Stimulated activated CD4-positive, alpha-beta T cell treated with anti-CD3 and anti-CD28 coated beads, Interleukin-15, amount 100 ng/mL, for 1 hour (primary cell): ENCODE data around the gene PRR7.
"Not testable (repeated sequence)": the region's sequence is repeated elsewhere in the genome, so short reads cannot be mapped to it uniquely, and the experiment has no call there.

Experiments
- DNase-seq, 2 donors: peaks; one replicate each; pipeline ENCODE4 v3.0.0-alpha.2; 2020; ENCODE audit warnings: low read depth in 1 of 2, low spot score in 1 of 2

The PRR7 gene, protein sequence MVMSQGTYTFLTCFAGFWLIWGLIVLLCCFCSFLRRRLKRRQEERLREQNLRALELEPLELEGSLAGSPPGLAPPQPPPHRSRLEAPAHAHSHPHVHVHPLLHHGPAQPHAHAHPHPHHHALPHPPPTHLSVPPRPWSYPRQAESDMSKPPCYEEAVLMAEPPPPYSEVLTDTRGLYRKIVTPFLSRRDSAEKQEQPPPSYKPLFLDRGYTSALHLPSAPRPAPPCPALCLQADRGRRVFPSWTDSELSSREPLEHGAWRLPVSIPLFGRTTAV

GRCh38 chr5:177446200-177447065 lies at the start of gene PRR7:
PRR7 (plus strand) TSS chr5:177446814; CDS start chr5:177455068, 8,254 bp downstream.
- DNase-seq, result peak; percentile 50 to 67

DNA sequence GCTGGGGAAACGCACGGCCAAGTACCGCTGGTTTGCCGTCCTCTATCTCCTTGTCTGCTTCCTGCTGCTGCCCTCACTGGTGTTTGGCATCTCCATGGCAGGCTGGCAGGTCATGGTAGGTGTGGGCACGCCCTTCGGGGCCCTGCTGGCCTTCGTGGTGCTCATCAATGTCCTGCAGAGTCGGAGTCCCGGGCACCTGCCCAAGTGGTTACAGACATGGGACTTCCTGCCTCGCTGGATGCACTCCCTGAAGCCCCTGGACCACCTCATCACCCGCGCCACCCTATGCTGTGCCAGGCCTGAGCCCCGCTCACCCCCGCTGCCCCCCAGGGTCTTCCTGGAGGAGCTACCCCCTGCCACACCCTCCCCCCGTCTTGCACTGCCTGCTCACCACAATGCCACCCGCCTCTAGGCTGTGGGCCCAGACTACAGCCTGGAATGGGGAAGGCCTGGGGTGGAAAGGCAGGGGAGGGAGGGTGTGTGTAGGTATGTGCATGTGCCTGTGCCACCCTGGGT lies 48.7 kb upstream of the PRR7 start:
- DNase-seq, result no peak

GRCh38 chr5:177399997-177400868 lies 46.4 kb upstream of the PRR7 start, which contains the start of gene PFN3:
PFN3 (minus strand) TSS chr5:177400661; CDS start chr5:177400576, 85 bp downstream.
- DNase-seq, result no peak

DNA sequence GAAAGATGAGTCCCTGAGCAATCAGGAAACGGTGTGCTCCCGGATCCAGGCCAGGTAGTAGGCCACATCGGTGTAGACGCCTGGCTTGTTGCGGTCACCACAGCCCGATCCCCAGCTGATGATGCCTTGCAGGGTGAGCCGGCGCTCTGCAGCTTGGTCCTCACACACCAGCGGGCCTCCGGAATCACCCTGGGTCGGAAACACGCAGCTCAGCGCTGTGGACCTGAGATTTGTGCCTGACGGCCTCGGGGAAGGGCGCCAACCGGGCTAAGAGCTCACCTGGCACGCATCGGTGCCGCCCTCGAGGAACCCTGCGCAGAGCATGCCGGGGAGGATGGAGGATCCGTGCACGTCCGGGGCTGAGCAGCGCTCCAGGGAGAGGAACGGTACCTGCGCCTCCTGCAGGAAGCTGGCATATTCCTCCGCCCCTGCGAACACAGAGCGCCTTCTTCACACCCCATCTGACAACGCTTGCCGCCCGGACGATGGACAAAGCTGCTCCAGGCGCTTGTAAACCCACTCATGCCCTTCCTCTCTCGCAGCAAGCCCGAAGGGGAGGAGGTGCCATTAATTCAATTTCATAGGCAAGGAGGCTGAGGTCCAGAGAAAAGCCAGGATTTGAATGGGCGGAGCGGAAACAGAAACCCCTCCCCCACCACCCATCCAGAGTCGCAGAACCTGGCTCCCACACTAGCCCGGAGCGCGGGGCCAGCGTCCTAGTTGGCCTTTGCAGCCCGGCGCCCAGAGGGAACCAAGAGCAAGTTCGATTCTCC lies 44.2 kb upstream of the PRR7 start:
- DNase-seq, result peak; percentile 48 to 52

- DNase-seq, result peak in 1 of 2 donors; percentile 30
Observed at GRCh38 chr5:177403102-177403791, 43.4 kb upstream of the PRR7 start.

DNA sequence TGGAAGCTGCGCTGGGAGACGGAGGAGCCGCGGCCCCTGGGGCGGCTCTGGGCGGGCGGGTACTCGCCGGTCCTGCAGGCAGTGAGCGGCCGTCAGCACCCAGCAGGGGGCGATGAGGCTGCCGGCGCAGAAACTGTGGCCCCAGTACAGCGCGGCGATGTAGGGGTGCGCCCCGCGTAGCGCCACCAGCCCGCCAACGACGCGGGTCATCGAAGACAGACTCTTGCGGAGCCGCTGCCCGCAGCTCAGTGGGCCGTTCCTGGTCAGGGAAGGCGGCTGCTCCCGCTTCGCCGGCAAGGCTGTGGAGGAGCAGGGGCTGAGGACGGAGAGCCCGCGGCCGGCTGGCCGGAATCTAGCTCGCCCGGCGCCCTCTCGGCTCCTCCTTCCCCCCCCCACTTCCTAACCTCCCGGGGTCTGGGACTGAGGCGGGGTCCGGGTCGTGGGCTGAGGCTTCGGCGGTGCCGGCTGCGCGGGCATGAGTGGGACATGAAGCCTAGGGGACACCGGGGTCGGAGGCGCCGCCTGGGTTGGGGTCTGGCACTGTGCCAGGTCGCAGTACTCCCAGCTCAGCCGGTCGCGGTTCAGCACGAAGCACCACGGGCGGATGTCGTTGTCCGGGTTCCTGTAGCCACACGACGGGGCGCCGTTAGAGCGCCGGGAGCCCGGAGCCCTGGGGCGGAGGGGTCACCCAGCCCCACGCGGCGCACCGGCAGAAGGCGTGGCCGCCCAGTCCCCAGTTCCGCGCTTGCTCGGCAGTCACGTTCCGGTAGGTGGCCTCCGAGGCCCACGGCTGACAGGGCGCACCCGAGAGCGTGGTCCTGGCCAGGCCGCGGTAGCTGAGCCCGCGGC lies 42.6 kb upstream of the PRR7 start:
- DNase-seq, result peak; percentile 75 to 77

DNA sequence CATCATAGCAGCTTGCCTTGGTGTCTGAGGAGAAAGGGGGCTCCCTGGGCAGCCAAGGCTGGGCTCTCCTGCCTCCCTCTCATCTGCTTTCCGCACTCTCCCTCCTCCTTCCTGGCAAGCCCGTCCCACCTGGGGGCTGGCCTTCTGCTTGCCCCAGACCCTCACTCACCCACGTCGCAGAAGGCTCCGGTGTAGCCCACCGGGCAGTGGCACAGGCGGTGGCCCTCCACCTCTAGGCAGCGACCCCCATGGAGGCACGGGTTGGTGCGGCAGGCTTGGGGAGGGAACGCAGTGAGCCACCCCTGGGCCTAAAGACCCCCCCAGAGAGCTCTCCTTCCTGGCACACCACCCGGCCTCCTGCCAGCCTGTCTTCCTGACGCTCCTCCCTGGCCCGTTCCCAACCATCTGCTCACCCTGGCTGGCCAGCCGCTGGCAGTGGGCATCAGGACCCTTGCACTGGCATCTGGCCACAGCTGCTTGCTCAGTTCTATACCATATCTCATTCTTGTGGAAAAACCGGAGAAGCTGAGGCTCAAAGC lies 41.9 kb upstream of the PRR7 start:
- no peak for DNase-seq

- DNase-seq, result no peak
Observed at GRCh38 chr5:177405312-177405711, 41.3 kb upstream of the PRR7 start.

GRCh38 chr5:177405805-177406204 lies 40.8 kb upstream of the PRR7 start:
- no peak for DNase-seq

GRCh38 chr5:177409043-177409801 lies 37.4 kb upstream of the PRR7 start, which contains the start of gene F12:
F12 (minus strand) TSS chr5:177409564; CDS start chr5:177409527, 37 bp downstream.
- no peak for DNase-seq

- DNase-seq, result no peak
Observed at GRCh38 chr5:177410575-177410974, 36.0 kb upstream of the PRR7 start.

DNA sequence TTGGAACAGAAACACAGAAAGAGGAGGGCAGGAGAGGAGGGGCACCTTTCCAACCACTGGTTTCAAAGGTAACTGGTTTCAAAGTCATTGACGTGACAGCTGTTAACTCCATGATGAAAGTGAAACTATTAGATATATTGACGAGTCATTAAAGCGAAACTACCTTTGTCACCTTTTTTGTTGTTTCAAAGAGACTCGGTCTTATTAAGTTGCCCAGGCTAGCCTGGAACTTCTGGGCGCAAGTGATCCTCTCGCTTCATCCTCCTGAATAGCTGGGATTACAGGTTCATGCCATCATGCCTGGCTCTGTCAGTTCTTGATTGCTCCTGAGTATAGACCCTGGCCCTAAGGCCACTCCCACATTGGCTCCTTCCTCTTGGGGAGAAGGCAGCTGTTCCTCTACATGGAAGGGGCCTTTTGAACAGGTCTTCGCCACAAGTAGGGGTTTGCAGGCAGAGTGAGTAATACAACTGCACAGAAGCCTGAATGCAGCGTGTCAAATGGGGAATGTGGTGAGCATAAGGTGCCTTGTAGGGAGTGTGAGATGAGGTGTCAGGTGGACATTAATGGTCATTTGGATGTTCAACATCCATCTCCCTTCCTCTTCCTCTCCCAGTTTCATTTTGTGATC lies 33.9 kb upstream of the PRR7 start:
- DNase-seq, result no peak

GRCh38 chr5:177414481-177414880 lies 32.1 kb upstream of the PRR7 start:
- DNase-seq, result no peak

GRCh38 chr5:177417081-177417480 lies 29.5 kb upstream of the PRR7 start:
- not testable (repeated sequence) for DNase-seq

DNA sequence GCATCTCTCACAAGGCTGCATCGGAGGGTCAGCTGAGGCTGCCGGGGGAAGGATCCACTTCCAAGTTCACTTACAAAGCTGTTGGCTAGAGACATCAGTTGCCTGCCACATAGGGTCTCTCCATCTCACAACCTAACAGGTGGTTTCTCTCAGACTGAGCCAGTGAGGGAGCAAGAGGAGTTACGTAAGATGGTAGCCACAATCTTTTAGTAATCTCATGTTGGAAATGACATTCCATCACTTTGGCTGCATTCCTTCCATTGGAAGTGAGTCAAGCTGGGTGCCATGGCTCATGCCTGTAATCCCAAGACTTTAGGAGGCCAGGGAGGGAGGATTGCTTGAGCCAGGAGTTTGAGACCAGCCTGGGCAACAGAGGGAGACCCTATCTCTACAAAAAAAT lies 27.6 kb upstream of the PRR7 start:
- DNase-seq, result no peak

DNA sequence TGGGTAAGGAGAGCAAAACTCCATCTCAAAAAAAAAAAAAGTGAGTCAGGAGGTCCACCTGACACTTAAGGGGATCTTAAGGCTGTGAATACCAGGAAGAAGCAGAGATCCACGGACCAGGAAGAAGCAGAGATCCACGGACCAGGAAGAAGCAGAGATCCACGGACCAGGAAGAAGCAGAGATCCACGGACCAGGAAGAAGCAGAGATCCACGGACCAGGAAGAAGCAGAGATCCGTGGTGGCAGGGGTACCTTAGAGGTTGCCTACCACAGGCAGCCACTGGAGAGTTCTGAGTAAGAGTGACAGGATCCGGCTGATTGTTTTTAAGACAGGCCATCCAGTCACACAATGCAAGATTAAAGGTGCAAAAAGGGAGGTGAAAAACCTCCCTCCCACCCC lies 26.1 kb upstream of the PRR7 start:
- DNase-seq, result not testable (repeated sequence)
